ENCODE results near the gene TMEM185B. TPM values are rescaled to one million over a fixed set of nuclear protein-coding genes. Genes with fewer than 3 reads are reported as not detected.

Gene TMEM185B
- polyA plus RNA-seq, 1 of the 3 experiments (the other 2 are of a cell fraction): 36.0 TPM

- no peaks in the 10 kb centered on the region for H3K36me3 ChIP-seq (replicated peaks in 1 of 2; ENCODE audit: control insufficient read depth in 1 of 2, insufficient read depth in 2 of 2, low read length in 1 of 2)
- no peak overlapping the region for H2AFZ ChIP-seq (ENCODE audit: low read depth)
- no peak overlapping the region for H3K4me3 ChIP-seq (ENCODE audit: low read depth in 2 of 2, low read length in 1 of 2)
- peaks cover 69% of the 10 kb centered on the region for H4K20me1 ChIP-seq (ENCODE audit: insufficient read depth)
- H3K9me2 ChIP-seq: no peaks in the 10 kb centered on the region
- no peak overlapping the region for H3K9ac ChIP-seq
- no peak overlapping the region for H3K4me2 ChIP-seq
- no peak for TF ChIP-seq NRF1 (IDR thresholded peaks at IDR 0.05; ENCODE audit: low read depth, low read length)
- no peak for TF ChIP-seq RCOR1 (IDR thresholded peaks at IDR 0.05; ENCODE audit: low read length)
- TF ChIP-seq GABPA (IDR thresholded peaks at IDR 0.05; ENCODE audit: low read depth): no peak
- no peak for TF ChIP-seq MAX (IDR thresholded peaks at IDR 0.05; ENCODE audit: low read depth)
- H3K27me3 ChIP-seq (ENCODE audit: insufficient read depth): no peaks in the 10 kb centered on the region
- 84% methylated on average over 10 of the region's 10 CpGs for WGBS (ENCODE audit: low lambda C conversion rate)
- H3K27ac ChIP-seq (ENCODE audit: low read depth in 2 of 2, low read length in 1 of 2): no peak overlapping the region
- no peaks in the 10 kb centered on the region for H3F3A ChIP-seq (replicated peaks; ENCODE audit: insufficient read depth)
- H3K4me1 ChIP-seq (ENCODE audit: control insufficient read depth in 1 of 2, insufficient read depth in 2 of 2, low read depth in 1 of 2, low read length in 1 of 2): no peaks in the 10 kb centered on the region
- peaks cover 94% of the 10 kb centered on the region for H3K79me2 ChIP-seq (ENCODE audit: insufficient read depth)
- POLR2A ChIA-PET: no interaction called here
- no peak for DNase-seq
- H3K9me3 ChIP-seq: no peaks in the 10 kb centered on the region
- CTCF ChIA-PET: no interaction called here
These were observed 39.7 kb upstream of the TMEM185B start for GRCh38 chr2:120262761-120263428.

- ChIA-PET CTCF (no interaction called here), POLR2A (no interaction called here)
- Histone ChIP-seq H4K20me1 (ENCODE audit: insufficient read depth) (peaks cover 76% of the 10 kb centered on the region), H2AFZ (ENCODE audit: low read depth) (no peak overlapping the region), H3K9me3 (no peaks in the 10 kb centered on the region), H3K27me3 (ENCODE audit: insufficient read depth) (no peaks in the 10 kb centered on the region), H3K9me2 (no peaks in the 10 kb centered on the region), H3K4me2 (no peak overlapping the region), H3K36me3 (replicated peaks in 1 of 2; ENCODE audit: control insufficient read depth in 1 of 2, insufficient read depth in 2 of 2, low read length in 1 of 2) (no peaks in the 10 kb centered on the region), H3K4me3 (ENCODE audit: low read depth in 2 of 2, low read length in 1 of 2) (no peak overlapping the region), H3K4me1 (ENCODE audit: control insufficient read depth in 1 of 2, insufficient read depth in 2 of 2, low read depth in 1 of 2, low read length in 1 of 2) (peaks cover 0 to 7% of the 10 kb centered on the region in 2 experiments; a peak in 1 of 4 replicates), H3K9ac (no peak overlapping the region), H3K79me2 (ENCODE audit: insufficient read depth) (peaks cover 94% of the 10 kb centered on the region), H3F3A (replicated peaks; ENCODE audit: insufficient read depth) (no peaks in the 10 kb centered on the region), H3K27ac (ENCODE audit: low read depth in 2 of 2, low read length in 1 of 2) (no peak overlapping the region)
- no peak for DNase-seq
- TF ChIP-seq NFIC (IDR thresholded peaks at IDR 0.05; ENCODE audit: borderline replicate concordance) (no peak), CHD2 (IDR thresholded peaks at IDR 0.05; ENCODE audit: low read length, partially characterized antibody) (no peak), USF2 (IDR thresholded peaks at IDR 0.05; ENCODE audit: borderline replicate concordance, low read depth, low read length) (no peak), TAF1 (IDR thresholded peaks at IDR 0.05; ENCODE audit: borderline replicate concordance, low read depth, low read length) (no peak), NRF1 (IDR thresholded peaks at IDR 0.05; ENCODE audit: low read depth, low read length) (no peak)
- 54% methylated on average over 2 of the region's 2 CpGs for WGBS (ENCODE audit: low lambda C conversion rate)
These were observed 39.0 kb upstream of the TMEM185B start for GRCh38 chr2:120262150-120262549.

GRCh38 chr2:120261387-120262006 lies 38.3 kb upstream of the TMEM185B start:
- H3K36me3 ChIP-seq (replicated peaks in 1 of 2; ENCODE audit: control insufficient read depth in 1 of 2, insufficient read depth in 2 of 2, low read length in 1 of 2): no peaks in the 10 kb centered on the region
- no peaks in the 10 kb centered on the region for H3F3A ChIP-seq (replicated peaks; ENCODE audit: insufficient read depth)
- DNase-seq: no peak
- H2AFZ ChIP-seq (ENCODE audit: low read depth): no peak overlapping the region
- no peaks in the 10 kb centered on the region for H3K27me3 ChIP-seq (ENCODE audit: insufficient read depth)
- POLR2A ChIA-PET: no interaction called here
- no peaks in the 10 kb centered on the region for H3K9me3 ChIP-seq
- 97% methylated on average over 6 of the region's 6 CpGs for WGBS (ENCODE audit: low lambda C conversion rate)
- H3K4me1 ChIP-seq (ENCODE audit: control insufficient read depth in 1 of 2, insufficient read depth in 2 of 2, low read depth in 1 of 2, low read length in 1 of 2): peaks cover 0 to 13% of the 10 kb centered on the region in 2 experiments; a peak in 1 of 4 replicates
- no peaks in the 10 kb centered on the region for H3K9me2 ChIP-seq
- H3K27ac ChIP-seq (ENCODE audit: low read depth in 2 of 2, low read length in 1 of 2): no peak overlapping the region
- CTCF ChIA-PET: interaction anchor here (0.6 kb wide), 1 partner anchor 153 kb away, joined by 3 read pairs; no protein-coding TSS in a partner anchor
- H3K4me2 ChIP-seq: no peak overlapping the region
- H4K20me1 ChIP-seq (ENCODE audit: insufficient read depth): peaks cover 77% of the 10 kb centered on the region
- H3K79me2 ChIP-seq (ENCODE audit: insufficient read depth): peaks cover 94% of the 10 kb centered on the region
- no peak overlapping the region for H3K4me3 ChIP-seq (ENCODE audit: low read depth in 2 of 2, low read length in 1 of 2)
- H3K9ac ChIP-seq: no peak overlapping the region
- no peak for TF ChIP-seq TAF1 (IDR thresholded peaks at IDR 0.05; ENCODE audit: borderline replicate concordance, low read depth, low read length)
- no peak for TF ChIP-seq GABPA (IDR thresholded peaks at IDR 0.05; ENCODE audit: low read depth)
- TF ChIP-seq TCF12 (IDR thresholded peaks at IDR 0.05): no peak
- TF ChIP-seq USF1 (IDR thresholded peaks at IDR 0.05; ENCODE audit: borderline replicate concordance, low read depth): no peak
- no peak for TF ChIP-seq EZH2phosphoT487 (IDR thresholded peaks at IDR 0.05; ENCODE audit: borderline replicate concordance, low read depth)
- TF ChIP-seq CTCF (IDR thresholded peaks at IDR 0.05): no peak
- TF ChIP-seq RFX5 (IDR thresholded peaks at IDR 0.05; ENCODE audit: low read length): no peak
- no peak for TF ChIP-seq JUND (IDR thresholded peaks at IDR 0.05)
- TF ChIP-seq RAD21 (IDR thresholded peaks at IDR 0.05; ENCODE audit: low read length): no peak
- TF ChIP-seq MAX (IDR thresholded peaks at IDR 0.05; ENCODE audit: low read depth): no peak
- no peak for TF ChIP-seq NFIC (IDR thresholded peaks at IDR 0.05; ENCODE audit: borderline replicate concordance)
- no peak for TF ChIP-seq USF2 (IDR thresholded peaks at IDR 0.05; ENCODE audit: borderline replicate concordance, low read depth, low read length)
